ENCODE data around the gene RTN4RL1. TPM values are rescaled to one million over a fixed set of nuclear protein-coding genes. Genes with fewer than 3 reads are reported as not detected.

Gene RTN4RL1
- total RNA-seq, 2 experiments from 2014 or later = not detected

DNA sequence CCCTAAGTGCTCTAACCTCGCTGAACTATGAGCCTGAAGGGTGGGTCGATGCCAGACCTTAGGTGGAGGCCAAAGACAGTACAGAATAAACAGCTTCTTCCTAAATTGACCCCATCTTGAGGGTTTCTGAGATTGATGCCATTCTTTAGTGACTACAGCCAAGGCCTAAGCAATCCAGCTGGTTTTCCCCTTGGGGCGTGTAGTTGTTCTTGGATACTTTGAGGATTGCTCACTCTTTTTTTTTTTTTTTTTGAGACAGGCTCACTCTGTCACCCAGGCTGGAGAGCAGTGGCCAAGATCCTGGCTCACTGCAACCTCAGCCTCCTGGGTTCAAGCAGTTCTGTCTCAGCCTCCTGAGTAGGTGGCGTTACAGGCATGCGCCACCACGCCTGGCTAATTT, 18.7 kb upstream of the RTN4RL1 start:
- Histone ChIP-seq H2AFZ (ENCODE audit: low read length) (no peak overlapping the region), H3K9me3 (ENCODE audit: low read length) (no peaks in the 10 kb centered on the region), H3K79me2 (ENCODE audit: insufficient read depth, low read depth, low read length) (peaks cover 6% of the 10 kb centered on the region; the same call in 1 of the 2 replicates), H4K20me1 (ENCODE audit: insufficient read depth, low read length) (no peaks in the 10 kb centered on the region), H3K4me3 (ENCODE audit: low read depth, low read length, poor library complexity, severe bottlenecking) (no peak overlapping the region), H3K36me3 (ENCODE audit: insufficient read depth, low read length) (peaks cover 31% of the 10 kb centered on the region; the same call in 1 of the 2 replicates), H3K27ac (ENCODE audit: low read depth, low read length, poor library complexity, severe bottlenecking) (no peak overlapping the region), H3K4me2 (ENCODE audit: low read length) (no peak overlapping the region), H3K4me1 (ENCODE audit: insufficient read depth, low read length, poor library complexity, severe bottlenecking) (peaks cover 15% of the 10 kb centered on the region), H3K9me2 (ENCODE audit: insufficient read depth, low read length) (no peaks in the 10 kb centered on the region)
- ChIA-PET CTCF (ENCODE audit: unreplicated experiment) (no interaction called here), POLR2A (interaction anchor here (0.5 kb wide), 1 partner anchor 10 kb away, joined by 5 read pairs; no protein-coding TSS in a partner anchor)
- BruUV-seq (replicated peaks) = no TSS peak
- intact Hi-C loops (cut with micrococcal nuclease; ENCODE audit: unreplicated experiment) = no loop called here
- TF ChIP-seq EZH2phosphoT487 (IDR thresholded peaks at IDR 0.05; ENCODE audit: borderline replicate concordance, low read depth, low read length) = no peak
- TF ChIP-seq, protein P1, sequence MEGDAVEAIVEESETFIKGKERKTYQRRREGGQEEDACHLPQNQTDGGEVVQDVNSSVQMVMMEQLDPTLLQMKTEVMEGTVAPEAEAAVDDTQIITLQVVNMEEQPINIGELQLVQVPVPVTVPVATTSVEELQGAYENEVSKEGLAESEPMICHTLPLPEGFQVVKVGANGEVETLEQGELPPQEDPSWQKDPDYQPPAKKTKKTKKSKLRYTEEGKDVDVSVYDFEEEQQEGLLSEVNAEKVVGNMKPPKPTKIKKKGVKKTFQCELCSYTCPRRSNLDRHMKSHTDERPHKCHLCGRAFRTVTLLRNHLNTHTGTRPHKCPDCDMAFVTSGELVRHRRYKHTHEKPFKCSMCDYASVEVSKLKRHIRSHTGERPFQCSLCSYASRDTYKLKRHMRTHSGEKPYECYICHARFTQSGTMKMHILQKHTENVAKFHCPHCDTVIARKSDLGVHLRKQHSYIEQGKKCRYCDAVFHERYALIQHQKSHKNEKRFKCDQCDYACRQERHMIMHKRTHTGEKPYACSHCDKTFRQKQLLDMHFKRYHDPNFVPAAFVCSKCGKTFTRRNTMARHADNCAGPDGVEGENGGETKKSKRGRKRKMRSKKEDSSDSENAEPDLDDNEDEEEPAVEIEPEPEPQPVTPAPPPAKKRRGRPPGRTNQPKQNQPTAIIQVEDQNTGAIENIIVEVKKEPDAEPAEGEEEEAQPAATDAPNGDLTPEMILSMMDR (conservative IDR thresholded peaks at IDR 0.05; ENCODE audit: low read length) = no peak
- DNase-seq (ENCODE audit: low spot score) = no peak

DNA sequence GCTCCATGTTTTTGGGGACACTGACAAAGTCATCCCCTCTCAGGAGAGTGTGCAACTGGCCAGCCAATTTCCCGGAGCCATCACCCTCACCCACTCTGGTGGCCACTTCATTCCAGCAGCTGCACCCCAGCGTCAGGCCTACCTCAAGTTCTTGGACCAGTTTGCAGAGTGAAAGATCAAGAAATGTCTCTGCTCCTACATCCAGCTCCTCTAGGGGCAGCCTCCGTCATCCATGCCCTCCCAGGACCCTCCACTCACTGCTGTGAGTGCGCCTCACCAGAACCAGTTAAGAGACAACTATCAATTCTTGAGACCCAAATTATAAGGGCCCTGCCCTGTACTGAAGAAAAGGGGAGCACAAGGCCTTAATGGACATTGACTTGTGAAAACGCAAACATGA, 17.8 kb upstream of the RTN4RL1 start:
- Histone ChIP-seq H3K4me1 (ENCODE audit: insufficient read depth, low read length, poor library complexity, severe bottlenecking) (peaks cover 15% of the 10 kb centered on the region), H3K27ac (ENCODE audit: low read depth, low read length, poor library complexity, severe bottlenecking) (no peak overlapping the region), H3K9me3 (ENCODE audit: low read length) (no peaks in the 10 kb centered on the region), H3K9me2 (ENCODE audit: insufficient read depth, low read length) (no peaks in the 10 kb centered on the region), H3K36me3 (ENCODE audit: insufficient read depth, low read length) (peaks cover 35% of the 10 kb centered on the region; the same call in 1 of the 2 replicates), H3K79me2 (ENCODE audit: insufficient read depth, low read depth, low read length) (peaks cover 6% of the 10 kb centered on the region; the same call in 1 of the 2 replicates), H3K4me3 (ENCODE audit: low read depth, low read length, poor library complexity, severe bottlenecking) (peak overlapping the region; percentile 74), H2AFZ (ENCODE audit: low read length) (no peak overlapping the region), H3K4me2 (ENCODE audit: low read length) (peak overlapping the region; percentile 89), H4K20me1 (ENCODE audit: insufficient read depth, low read length) (no peaks in the 10 kb centered on the region)
- CTCF ChIA-PET (ENCODE audit: unreplicated experiment) = no interaction called here
- intact Hi-C loops (cut with micrococcal nuclease; ENCODE audit: unreplicated experiment) = no loop called here
- POLR2A ChIA-PET = no interaction called here
- TSS peak; percentile 74 for BruUV-seq (replicated peaks)
- DNase-seq (ENCODE audit: low spot score) = no peak
- TF ChIP-seq, protein P1 (conservative IDR thresholded peaks at IDR 0.05; ENCODE audit: low read length) = peak; percentile 39
- TF ChIP-seq EZH2phosphoT487 (IDR thresholded peaks at IDR 0.05; ENCODE audit: borderline replicate concordance, low read depth, low read length) = no peak

GRCh38 chr17:2042390-2042847, 17.3 kb upstream of the RTN4RL1 start:
- ChIA-PET POLR2A (no interaction called here), CTCF (ENCODE audit: unreplicated experiment) (interaction anchor here (1.0 kb wide), 1 partner anchor 139 kb away, joined by 4 read pairs; no protein-coding TSS in a partner anchor)
- Histone ChIP-seq H2AFZ (ENCODE audit: low read length) (peak overlapping the region; percentile 74), H3K4me2 (ENCODE audit: low read length) (peak overlapping the region; percentile 89), H3K27ac (ENCODE audit: low read depth, low read length, poor library complexity, severe bottlenecking) (peak overlapping the region; percentile 42), H3K4me3 (ENCODE audit: low read depth, low read length, poor library complexity, severe bottlenecking) (peak overlapping the region; percentile 74), H3K36me3 (ENCODE audit: insufficient read depth, low read length) (peaks cover 40% of the 10 kb centered on the region; the same call in 1 of the 2 replicates), H3K79me2 (ENCODE audit: insufficient read depth, low read depth, low read length) (peaks cover 6% of the 10 kb centered on the region; the same call in 1 of the 2 replicates), H4K20me1 (ENCODE audit: insufficient read depth, low read length) (no peaks in the 10 kb centered on the region), H3K9me3 (ENCODE audit: low read length) (no peaks in the 10 kb centered on the region), H3K9me2 (ENCODE audit: insufficient read depth, low read length) (no peaks in the 10 kb centered on the region), H3K4me1 (ENCODE audit: insufficient read depth, low read length, poor library complexity, severe bottlenecking) (peaks cover 15% of the 10 kb centered on the region)
- DNase-seq (ENCODE audit: low spot score) = no peak
- intact Hi-C loops (cut with micrococcal nuclease; ENCODE audit: unreplicated experiment) = no loop called here
- no TSS peak for BruUV-seq (replicated peaks)
- TF ChIP-seq, protein P1 (conservative IDR thresholded peaks at IDR 0.05; ENCODE audit: low read length) = no peak
- TF ChIP-seq EZH2phosphoT487 (IDR thresholded peaks at IDR 0.05; ENCODE audit: borderline replicate concordance, low read depth, low read length) = no peak
